Measurements from ENCODE around the gene TMEM132D.

The TMEM132D gene

GRCh38 chr12:129873111-129873832 is 30.6 kb downstream of the TMEM132D start:
- DNase-seq (ENCODE audit: low read depth), result no peak

- no peak for DNase-seq (ENCODE audit: low read depth)
Measured at GRCh38 chr12:129871991-129872972, 31.5 kb downstream of the TMEM132D start.

GRCh38 chr12:129870796-129871195 is 33.0 kb downstream of the TMEM132D start:
- no peak for DNase-seq (ENCODE audit: low read depth)

GRCh38 chr12:129870136-129870535 is 33.7 kb downstream of the TMEM132D start:
- no peak for DNase-seq (ENCODE audit: low read depth)

GRCh38 chr12:129868575-129868974 is 35.2 kb downstream of the TMEM132D start:
- no peak for DNase-seq (ENCODE audit: low read depth)

- DNase-seq (ENCODE audit: low read depth), result no peak
Measured at GRCh38 chr12:129863938-129864337, 39.9 kb downstream of the TMEM132D start.

GRCh38 chr12:129862561-129863175 is 41.2 kb downstream of the TMEM132D start:
- DNase-seq (ENCODE audit: low read depth), result no peak

GRCh38 chr12:129861951-129862350 is 41.9 kb downstream of the TMEM132D start:
- DNase-seq (ENCODE audit: low read depth), result no peak

GRCh38 chr12:129854591-129854990 is 49.2 kb downstream of the TMEM132D start:
- DNase-seq (ENCODE audit: low read depth), result no peak

GRCh38 chr12:129851296-129851695 is 52.5 kb downstream of the TMEM132D start:
- no peak for DNase-seq (ENCODE audit: low read depth)

- no peak for DNase-seq (ENCODE audit: low read depth)
Measured at GRCh38 chr12:129848876-129849275, 54.9 kb downstream of the TMEM132D start.

GRCh38 chr12:129847063-129847462 is 56.8 kb downstream of the TMEM132D start:
- no peak for DNase-seq (ENCODE audit: low read depth)

- no peak for DNase-seq (ENCODE audit: low read depth)
Measured at GRCh38 chr12:129844662-129845220, 59.1 kb downstream of the TMEM132D start.

- no peak for DNase-seq (ENCODE audit: low read depth)
Measured at GRCh38 chr12:129841251-129841650, 62.6 kb downstream of the TMEM132D start.

GRCh38 chr12:129840145-129840884 is 63.5 kb downstream of the TMEM132D start:
- DNase-seq (ENCODE audit: low read depth), result no peak

- DNase-seq (ENCODE audit: low read depth), result no peak
Measured at GRCh38 chr12:129839679-129840078, 64.1 kb downstream of the TMEM132D start.

GRCh38 chr12:129831294-129831693 is 72.5 kb downstream of the TMEM132D start:
- DNase-seq (ENCODE audit: low read depth), result no peak

GRCh38 chr12:129830796-129831195 is 73.0 kb downstream of the TMEM132D start:
- no peak for DNase-seq (ENCODE audit: low read depth)

GRCh38 chr12:129827866-129828384 is 75.9 kb downstream of the TMEM132D start:
- DNase-seq (ENCODE audit: low read depth), result no peak

GRCh38 chr12:129827102-129827865 is 76.5 kb downstream of the TMEM132D start:
- DNase-seq (ENCODE audit: low read depth), result no peak

GRCh38 chr12:129826273-129826672 is 77.6 kb downstream of the TMEM132D start:
- no peak for DNase-seq (ENCODE audit: low read depth)
